Non-pigmented ciliary epithelial cell (primary cell): Measurements from ENCODE around the gene TPRG1.

Experiments
- DNase-seq: peaks from one replicate; pipeline ENCODE4 v3.0.0-alpha.2; 2010; ENCODE audit warnings: low read depth

Gene TPRG1, protein sequence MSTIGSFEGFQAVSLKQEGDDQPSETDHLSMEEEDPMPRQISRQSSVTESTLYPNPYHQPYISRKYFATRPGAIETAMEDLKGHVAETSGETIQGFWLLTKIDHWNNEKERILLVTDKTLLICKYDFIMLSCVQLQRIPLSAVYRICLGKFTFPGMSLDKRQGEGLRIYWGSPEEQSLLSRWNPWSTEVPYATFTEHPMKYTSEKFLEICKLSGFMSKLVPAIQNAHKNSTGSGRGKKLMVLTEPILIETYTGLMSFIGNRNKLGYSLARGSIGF

DNA sequence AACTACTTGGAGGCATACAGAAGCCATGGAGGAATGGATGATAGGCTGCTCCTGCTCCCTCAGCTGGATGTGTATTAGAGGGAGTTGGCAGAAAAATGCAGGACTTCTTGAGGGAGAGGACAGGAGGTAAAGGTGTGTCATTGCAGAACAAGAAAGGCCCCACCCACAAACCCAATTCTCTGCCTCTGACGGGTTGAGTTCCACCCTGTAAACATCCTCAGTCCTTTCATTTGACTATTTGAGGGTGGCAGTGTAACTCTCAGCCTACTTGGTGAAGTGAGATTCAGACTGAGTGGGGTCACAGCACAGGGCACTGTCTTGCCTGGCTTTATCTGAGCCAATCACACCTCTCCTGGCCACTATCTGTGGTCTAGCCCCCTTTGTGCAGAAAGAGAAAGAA, at the start of gene TPRG1:
TPRG1 (plus strand) TSS at position 265 of the 400 bp plus-strand sequence. CDS start 35,414 bp downstream, outside the sequence.
- DNase-seq: no peak

GRCh38 chr3:189122110-189122509, 49.7 kb upstream of the TPRG1 start:
- DNase-seq: no peak

DNA sequence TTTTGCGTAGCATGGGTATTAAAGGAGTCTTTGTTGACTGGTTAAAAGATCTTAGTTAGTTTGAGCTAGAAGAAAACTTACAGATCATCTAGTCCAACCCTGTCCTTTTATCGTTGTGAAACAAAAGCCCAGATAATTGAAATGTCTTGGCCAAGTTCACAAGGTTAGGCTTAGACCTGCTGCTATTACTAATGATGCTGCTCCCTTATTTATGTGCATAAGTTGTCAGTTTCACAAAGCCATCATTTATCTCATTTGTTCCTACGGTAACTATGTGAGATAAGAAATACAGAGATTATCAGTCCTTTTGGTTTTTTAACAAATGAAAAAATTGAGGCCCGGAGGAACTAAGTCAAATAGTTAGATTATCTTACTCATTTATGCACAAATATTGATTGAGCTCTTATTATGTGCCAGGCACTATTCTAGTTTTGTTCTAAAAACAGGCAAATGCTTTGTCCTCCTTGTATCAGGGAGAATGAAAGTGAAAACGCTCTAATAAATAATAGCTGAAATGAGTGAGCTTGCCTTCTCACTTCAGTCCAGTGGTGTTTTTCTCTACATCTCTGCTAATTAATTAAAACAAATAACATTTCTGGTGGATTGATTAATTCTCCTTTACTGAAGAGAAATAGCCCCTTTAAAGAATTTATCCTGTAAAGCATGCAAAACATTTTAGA, 49.1 kb upstream of the TPRG1 start:
- no peak for DNase-seq

DNA sequence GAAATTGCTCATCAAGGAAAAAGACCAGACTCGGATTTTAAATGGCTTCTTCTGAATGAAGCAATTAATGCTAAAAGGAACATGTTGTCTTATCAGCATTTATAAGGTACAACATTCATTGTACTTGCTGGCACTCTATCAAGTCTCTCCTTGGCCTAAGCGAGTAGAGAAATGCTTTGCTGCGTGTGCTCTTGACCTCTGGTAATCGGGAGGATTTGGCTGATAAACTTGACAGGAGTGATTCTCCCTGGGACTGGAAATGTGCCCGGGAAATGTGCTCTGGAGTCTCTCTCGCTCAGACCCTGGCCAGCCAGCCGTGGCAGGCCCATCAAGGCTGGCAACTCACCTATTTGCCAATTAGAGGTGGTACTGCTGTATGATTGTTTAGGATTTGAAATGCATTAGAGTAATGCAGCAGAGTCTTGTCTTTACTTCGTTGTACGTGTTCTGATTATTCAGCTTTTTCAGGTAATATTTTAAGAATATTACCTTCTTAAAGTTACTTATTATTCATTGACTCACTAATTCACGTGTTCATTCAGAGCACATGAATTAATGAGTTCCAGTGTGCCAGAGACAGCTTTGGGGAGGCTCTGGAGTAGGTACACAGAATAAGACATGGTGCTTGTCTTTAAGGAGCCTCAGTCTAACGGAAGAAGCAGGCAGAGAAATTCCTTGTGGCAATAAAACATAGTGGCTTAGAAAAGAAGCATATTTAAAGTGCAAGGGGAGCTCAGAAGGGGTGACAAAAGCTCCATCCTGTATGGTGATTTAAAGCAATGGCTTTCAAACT, 48.0 kb upstream of the TPRG1 start:
- DNase-seq: no peak

GRCh38 chr3:189132231-189132671, 39.5 kb upstream of the TPRG1 start:
- DNase-seq: peak; percentile 88

- no peak for DNase-seq
These were observed 38.9 kb upstream of the TPRG1 start for GRCh38 chr3:189132839-189133238.

DNA sequence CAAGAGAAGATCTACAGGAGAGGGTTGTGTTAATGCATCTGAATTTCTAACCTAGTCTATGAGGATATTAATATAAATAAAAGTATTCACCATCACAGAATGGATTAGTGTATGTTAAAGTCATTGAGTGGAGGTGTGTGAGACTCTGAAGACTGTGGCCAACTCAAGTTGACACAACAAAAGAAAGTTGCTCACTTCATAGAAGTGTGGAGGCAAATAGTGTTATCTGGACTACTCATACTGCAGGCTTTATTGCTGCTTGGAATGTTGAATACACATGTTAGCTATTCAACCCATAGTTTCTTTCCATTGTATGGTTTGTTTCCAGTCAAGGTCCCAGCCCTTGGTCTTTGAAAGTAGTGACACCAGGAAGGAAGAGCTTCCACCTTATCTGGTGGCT, 38.0 kb upstream of the TPRG1 start:
- DNase-seq: no peak

GRCh38 chr3:189137416-189137815, 34.4 kb upstream of the TPRG1 start:
- DNase-seq: no peak

DNA sequence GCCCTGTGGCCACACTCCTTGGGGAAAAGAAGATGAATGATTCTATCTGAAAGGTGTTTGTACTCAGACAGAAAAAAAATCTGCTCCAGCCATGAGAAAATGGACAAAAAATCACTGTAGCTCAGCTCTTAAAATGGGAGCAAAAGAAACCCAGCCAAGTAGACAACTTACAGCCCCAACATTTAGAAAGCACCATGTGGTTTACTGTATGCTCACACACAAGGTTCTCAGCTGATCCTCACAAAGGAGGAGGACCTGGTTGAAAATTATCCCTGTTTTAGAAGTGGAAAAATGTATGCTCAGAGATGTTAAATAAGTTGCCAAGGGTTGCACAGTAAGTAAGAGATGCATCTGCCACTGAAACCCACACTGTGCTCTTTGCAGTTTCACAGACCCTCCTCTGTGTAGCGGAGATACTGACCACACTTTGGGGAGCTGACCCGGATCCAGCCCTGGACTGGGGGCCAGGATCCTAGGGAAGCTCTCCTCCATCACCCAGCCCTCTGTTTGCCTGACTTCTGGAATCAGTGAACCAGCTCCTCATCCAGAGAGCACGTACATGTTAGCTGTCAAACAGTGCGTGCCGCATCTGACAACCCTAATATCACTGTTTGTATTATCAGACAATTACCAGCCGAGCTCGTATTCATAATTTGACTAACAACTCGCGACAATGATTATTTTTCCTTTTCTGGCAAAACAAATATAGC, 32.7 kb upstream of the TPRG1 start:
- no peak for DNase-seq

DNA sequence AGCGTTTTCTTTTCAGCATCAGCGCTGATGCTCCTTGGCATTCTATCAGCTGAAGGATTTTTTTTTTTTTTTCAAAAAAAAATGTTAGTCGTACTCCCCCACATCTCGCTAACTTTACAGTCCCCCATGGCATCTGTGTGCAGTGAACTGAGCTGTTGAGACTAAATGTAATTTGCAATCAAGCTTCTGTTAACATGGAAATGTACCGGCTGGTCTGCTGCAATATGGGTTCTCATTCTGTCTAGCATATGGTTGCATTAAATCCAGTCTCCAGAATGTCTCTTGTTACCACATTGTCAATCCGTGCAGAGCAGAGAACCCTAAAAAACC, 32.2 kb upstream of the TPRG1 start:
- no peak for DNase-seq

- no peak for DNase-seq
These were observed 29.2 kb upstream of the TPRG1 start for GRCh38 chr3:189142527-189142926.

- peak; percentile 10 for DNase-seq
These were observed 28.4 kb upstream of the TPRG1 start for GRCh38 chr3:189143321-189143720.

DNA sequence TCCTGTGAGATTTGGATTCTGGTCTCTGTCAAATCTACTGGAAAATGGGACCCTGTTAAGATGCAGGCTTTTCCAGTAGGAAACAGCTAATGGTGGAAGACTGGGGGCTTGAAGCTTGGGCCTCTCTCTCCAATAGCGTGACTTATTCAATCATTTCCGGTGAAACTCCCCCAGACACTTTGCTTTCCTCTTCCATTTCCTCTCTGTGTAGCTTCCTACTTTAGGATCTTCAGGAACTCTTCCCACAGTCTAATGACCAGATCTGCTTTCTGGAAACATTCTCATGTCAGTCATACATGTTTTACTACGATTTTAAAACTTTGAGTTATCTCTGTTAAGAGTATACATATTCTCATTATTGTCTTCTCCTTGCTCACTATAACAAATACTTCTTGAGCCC, 28.0 kb upstream of the TPRG1 start:
- no peak for DNase-seq

GRCh38 chr3:189144645-189145044, 27.1 kb upstream of the TPRG1 start:
- DNase-seq: no peak

GRCh38 chr3:189146848-189147247, 24.9 kb upstream of the TPRG1 start:
- no peak for DNase-seq

GRCh38 chr3:189148081-189148507, 23.7 kb upstream of the TPRG1 start:
- DNase-seq: peak; percentile 18

- no peak for DNase-seq
These were observed 22.6 kb upstream of the TPRG1 start for GRCh38 chr3:189149203-189149602.

DNA sequence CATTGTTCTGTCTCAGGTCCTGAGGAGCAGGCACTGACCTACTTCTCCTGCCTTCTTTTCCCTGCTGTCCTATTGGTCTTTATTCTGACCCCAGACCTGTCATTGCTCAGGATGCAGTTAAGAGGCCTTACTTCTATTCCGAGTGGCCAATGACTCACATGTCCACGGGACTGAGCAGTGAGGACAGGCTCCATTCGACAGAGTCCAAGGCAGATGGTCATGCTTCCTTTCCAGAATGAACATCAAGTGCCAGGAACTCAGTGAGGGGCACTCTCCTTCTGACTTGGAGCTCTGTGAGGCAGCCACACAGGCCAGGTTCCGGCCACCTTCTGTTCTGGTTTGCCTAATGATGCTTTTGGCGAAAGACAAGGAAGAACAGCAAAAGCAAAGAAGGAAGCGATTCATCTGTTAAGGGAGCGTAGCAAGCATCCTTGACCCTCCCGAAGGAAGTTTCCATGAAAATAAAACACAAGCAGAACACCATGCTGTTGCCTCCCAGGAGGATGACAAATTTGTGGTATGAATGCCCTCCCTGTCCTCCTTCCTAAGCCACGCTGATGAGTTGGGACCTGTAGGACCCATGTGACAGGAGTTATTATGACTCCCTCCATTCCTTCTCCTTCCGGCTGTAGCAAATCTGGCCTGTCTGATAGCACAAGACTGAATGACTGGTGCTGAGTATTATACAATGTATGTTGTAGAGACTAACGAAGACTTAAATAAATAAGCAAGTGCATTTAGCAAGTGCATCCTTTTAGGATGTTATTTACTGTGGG, 14.4 kb upstream of the TPRG1 start:
- DNase-seq: no peak

- DNase-seq: no peak
These were observed 13.7 kb upstream of the TPRG1 start for GRCh38 chr3:189158034-189158433.

DNA sequence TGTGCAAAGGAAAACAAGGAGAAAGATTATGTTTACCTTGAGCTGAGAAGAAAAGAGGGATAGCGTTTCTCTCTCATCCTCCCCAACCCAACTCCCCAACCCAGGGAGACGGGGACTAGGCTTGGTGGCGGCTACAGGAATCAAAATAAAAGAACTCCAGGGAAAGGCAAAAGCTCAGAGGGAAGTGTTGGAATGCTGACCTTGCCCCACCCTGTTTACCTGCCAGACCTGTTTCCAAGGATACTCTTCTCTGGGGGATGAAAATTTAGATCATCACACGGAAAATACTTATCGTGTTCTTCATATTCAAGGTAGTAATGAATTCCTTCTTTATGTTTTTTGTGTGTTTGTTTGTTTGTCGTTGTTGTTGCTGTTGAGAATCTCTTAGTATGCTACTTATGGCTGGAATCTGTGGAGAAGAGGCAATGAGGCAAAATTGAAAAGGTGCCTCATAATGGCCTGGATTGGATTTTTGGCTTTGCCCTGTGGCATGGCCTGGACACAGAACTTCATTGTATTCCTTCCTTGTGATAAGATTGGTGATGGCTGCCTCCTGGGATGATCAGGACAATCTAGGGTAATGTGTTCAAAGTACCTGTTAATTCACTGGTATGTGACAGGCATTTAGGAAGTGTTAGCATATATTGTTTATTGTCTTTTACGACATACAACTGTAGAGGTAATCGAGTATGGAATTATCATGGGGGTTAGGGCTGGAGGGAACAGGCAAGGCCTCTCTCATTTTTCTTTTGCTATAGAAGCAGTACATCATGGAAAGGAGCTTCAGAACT, 11.1 kb upstream of the TPRG1 start:
- no peak for DNase-seq

GRCh38 chr3:189165092-189165612, 6.6 kb upstream of the TPRG1 start:
- no peak for DNase-seq
